OCI-LY1 (cell line): ENCODE data around the gene CCDC70.

Source experiments
- EZH2 ChIP-seq: fragments of 200-600 bp; sonication (generic), shearing (Covaris generic); IDR thresholded peaks from 2 replicates; pipeline ENCODE4 v1.8.0; 2017; ENCODE audit warnings: borderline replicate concordance, mixed run types, mild to moderate bottlenecking, antibody characterized with exemption, low read length, moderate library complexity, mixed read lengths
- TF ChIP-seq, protein P1 (sequence below): fragments of 200-600 bp; sonication (generic), shearing (Covaris generic); IDR thresholded peaks from 2 replicates; pipeline ENCODE4 v1.5.1; 2017; ENCODE audit warnings: mild to moderate bottlenecking, antibody characterized with exemption, low read length, moderate library complexity, mixed read lengths

DNA sequence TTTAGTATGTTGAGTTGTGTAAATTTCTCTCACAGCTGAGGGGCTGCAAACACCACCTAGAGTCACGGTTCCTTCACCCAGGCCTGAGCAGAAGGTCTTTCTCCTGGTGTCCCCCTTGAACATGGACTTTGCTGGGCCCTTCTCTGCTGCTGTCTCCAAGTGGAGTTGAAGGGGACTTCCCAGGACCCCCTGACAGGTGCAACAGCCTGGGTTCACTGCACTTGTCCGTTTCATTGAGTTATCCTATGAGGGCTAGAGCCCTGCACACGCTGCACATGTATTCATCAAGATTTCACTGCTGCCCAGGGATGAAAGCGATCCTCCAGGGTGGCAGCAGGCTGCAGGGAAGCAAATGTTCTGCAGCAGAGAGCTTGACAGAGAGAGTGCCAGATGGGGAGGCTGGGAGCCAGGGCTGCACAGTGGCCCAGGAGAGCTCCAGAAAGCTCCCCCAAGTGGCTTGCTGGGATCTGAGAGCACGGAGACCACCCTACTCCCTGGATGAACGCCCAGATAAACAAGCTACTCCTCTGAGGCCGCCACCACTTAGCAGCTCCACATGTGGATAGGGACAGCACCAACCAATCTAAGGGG lies 27.1 kb upstream of the CCDC70 start:
- TF ChIP-seq EZH2: no peak
- TF ChIP-seq, protein P1, sequence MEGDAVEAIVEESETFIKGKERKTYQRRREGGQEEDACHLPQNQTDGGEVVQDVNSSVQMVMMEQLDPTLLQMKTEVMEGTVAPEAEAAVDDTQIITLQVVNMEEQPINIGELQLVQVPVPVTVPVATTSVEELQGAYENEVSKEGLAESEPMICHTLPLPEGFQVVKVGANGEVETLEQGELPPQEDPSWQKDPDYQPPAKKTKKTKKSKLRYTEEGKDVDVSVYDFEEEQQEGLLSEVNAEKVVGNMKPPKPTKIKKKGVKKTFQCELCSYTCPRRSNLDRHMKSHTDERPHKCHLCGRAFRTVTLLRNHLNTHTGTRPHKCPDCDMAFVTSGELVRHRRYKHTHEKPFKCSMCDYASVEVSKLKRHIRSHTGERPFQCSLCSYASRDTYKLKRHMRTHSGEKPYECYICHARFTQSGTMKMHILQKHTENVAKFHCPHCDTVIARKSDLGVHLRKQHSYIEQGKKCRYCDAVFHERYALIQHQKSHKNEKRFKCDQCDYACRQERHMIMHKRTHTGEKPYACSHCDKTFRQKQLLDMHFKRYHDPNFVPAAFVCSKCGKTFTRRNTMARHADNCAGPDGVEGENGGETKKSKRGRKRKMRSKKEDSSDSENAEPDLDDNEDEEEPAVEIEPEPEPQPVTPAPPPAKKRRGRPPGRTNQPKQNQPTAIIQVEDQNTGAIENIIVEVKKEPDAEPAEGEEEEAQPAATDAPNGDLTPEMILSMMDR: no peak
